Measurements from ENCODE around the gene COL4A1. TPM values are rescaled to one million over a fixed set of nuclear protein-coding genes. Genes with fewer than 3 reads are reported as not detected.

The COL4A1 gene
- total RNA-seq, 2 experiments from 2014 or later: not detected

DNA sequence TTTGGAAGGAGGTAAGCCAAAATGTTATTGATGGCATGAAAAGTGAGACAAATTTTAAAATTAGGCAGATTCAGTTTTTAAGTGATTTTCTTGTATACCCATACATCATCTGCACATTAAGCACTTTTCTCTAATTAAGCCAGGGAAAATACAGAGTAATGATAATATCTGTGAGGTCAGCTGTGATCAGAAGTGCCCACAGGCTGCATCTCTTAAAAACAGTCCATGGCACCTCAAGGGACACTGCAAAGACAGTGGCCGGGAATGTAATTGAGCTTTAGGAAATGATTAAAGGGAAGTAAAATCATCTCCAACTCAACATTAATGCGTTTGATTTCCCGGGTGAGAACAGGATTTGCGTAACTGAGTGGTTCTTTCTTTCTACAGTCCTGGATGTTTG is 2.0 kb downstream of the COL4A1 start:
- H3K36me3 Mint-ChIP-seq: no peaks in the 10 kb centered on the region
- ATAC-seq: no peak
- CTCF ChIA-PET: no interaction called here
- H3K27ac Mint-ChIP-seq: no peak overlapping the region
- no peak overlapping the region for H3K4me3 Mint-ChIP-seq
- peaks cover 3% of the 10 kb centered on the region for H3K4me1 Mint-ChIP-seq
- H3K27me3 Mint-ChIP-seq: peaks cover 79% of the 10 kb centered on the region
- no peak for DNase-seq
- no peaks in the 10 kb centered on the region for H3K9me3 Mint-ChIP-seq (ENCODE audit: low read depth)

DNA sequence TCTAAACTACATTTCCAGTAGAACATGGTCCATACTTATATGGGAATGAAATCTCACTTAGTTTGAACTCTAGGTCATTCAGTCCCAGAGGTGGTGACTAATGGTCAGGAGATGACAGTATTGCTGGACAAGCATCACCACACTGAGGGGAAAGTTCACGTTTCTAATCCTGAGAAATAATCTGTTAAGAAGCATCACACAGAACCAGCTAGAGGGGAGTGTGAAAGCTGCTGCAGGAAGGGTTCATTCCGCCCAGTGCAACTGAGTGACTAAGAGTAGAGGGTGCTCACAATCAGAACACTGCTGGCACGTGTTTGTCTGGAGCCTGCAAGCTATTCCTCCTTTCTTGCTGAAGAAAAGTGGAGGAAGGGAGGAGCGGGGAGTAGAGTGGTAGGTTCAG is 2.7 kb downstream of the COL4A1 start:
- Mint-ChIP-seq H3K36me3 (no peaks in the 10 kb centered on the region), H3K27ac (no peak overlapping the region), H3K9me3 (ENCODE audit: low read depth) (no peaks in the 10 kb centered on the region), H3K4me3 (no peak overlapping the region), H3K4me1 (peaks cover 3% of the 10 kb centered on the region), H3K27me3 (peaks cover 75% of the 10 kb centered on the region)
- DNase-seq (no peak), ATAC-seq (no peak)
- CTCF ChIA-PET: no interaction called here

DNA sequence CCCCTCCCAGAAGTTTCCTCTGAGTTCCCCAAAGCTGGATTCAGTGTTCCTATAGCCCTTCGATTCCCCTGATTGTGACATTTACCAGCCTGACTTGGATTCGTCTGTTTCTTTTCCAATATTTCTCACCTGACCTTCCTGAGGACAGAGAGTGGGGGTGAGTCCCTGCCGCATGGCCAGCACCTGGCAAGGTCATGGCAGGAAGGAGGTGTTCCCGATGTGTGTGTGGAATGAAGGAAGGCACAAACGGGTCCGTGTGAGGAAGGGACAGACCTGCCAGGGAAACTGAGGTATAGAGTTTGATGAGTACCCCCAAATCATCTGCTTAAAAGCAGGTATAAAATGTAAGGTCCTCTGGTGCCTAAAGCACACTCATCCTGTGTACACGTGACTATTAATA is 3.3 kb downstream of the COL4A1 start:
- peaks cover 73% of the 10 kb centered on the region for H3K27me3 Mint-ChIP-seq
- ATAC-seq: no peak
- H3K9me3 Mint-ChIP-seq (ENCODE audit: low read depth): no peaks in the 10 kb centered on the region
- peaks cover 6% of the 10 kb centered on the region for H3K4me1 Mint-ChIP-seq
- H3K4me3 Mint-ChIP-seq: no peak overlapping the region
- CTCF ChIA-PET: no interaction called here
- H3K27ac Mint-ChIP-seq: no peak overlapping the region
- no peaks in the 10 kb centered on the region for H3K36me3 Mint-ChIP-seq
- no peak for DNase-seq

DNA sequence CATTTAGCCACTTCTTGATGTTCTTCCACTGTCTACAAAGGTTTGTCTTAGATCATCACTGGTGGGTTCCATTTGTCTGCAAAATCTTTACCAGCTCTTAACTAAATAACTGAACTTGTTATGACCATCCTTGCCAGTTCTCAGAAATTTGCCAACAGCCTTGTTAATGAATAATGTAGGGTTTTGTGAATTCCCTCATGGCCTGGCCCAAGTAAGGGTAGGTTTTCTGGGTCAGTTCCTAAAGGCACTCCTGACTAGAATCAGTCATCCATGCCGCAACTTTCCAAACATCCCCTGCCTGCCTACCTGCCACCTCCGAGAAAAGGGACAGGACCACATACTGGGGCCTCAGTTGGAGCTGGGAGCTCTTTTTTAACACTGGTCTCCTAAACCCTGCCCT is 4.0 kb downstream of the COL4A1 start:
- CTCF ChIA-PET: no interaction called here
- H3K27me3 Mint-ChIP-seq: peaks cover 72% of the 10 kb centered on the region
- ATAC-seq (no peak), DNase-seq (no peak)
- peaks cover 5% of the 10 kb centered on the region for H3K4me1 Mint-ChIP-seq
- H3K9me3 Mint-ChIP-seq (ENCODE audit: low read depth): no peaks in the 10 kb centered on the region
- H3K27ac Mint-ChIP-seq: no peak overlapping the region
- no peaks in the 10 kb centered on the region for H3K36me3 Mint-ChIP-seq
- H3K4me3 Mint-ChIP-seq: no peak overlapping the region

DNA sequence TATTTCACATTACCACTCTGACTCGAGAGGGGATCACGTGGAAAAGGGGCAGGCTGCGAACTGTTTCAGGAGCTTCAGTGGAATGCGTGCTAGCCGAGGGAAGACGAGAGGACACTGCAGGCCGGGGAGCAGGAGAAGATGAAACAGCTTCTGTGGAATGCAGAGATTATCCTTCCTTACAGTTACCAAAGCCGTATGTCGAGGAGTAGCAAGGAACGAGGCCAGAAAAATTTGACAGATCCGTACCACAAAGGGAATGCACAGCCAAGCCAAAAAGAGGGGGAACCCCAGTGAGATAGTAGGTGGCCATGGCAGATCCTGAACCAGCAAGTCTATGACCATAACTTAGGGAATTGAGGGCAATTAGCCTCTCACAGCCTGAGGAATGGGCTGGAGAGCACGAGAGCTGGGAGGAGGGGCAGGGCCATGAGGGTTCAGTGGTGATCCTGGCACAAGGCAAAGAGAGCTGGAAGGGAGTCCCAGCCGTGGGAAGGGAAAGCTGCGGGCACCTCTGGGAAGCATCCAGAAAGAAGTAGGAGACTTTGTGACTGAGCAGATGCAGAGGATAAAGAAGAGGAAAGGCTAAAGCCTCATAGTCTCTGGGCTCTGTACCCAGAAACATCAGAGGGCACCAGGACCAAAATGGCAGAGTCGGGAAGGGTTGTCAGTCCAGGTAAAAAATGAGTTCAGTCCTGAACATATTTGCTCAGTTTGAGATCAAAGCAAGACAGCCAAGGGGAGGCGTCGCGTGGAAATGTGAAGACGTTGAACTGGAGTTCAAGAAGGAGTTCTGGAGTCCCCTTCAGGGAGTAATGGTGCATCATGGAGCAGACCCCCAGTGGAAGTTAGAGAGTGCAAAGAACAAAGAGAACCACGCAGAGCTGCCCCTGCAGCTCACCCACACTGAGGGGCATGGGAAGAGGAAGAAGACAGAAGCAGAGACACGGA is 5.1 kb downstream of the COL4A1 start:
- peaks cover 4% of the 10 kb centered on the region for H3K4me1 Mint-ChIP-seq
- H3K27me3 Mint-ChIP-seq: peaks cover 76% of the 10 kb centered on the region
- H3K27ac Mint-ChIP-seq: no peak overlapping the region
- H3K4me3 Mint-ChIP-seq: no peak overlapping the region
- ATAC-seq (no peak), DNase-seq (no peak)
- no peaks in the 10 kb centered on the region for H3K9me3 Mint-ChIP-seq (ENCODE audit: low read depth)
- CTCF ChIA-PET: no interaction called here
- H3K36me3 Mint-ChIP-seq: no peaks in the 10 kb centered on the region

DNA sequence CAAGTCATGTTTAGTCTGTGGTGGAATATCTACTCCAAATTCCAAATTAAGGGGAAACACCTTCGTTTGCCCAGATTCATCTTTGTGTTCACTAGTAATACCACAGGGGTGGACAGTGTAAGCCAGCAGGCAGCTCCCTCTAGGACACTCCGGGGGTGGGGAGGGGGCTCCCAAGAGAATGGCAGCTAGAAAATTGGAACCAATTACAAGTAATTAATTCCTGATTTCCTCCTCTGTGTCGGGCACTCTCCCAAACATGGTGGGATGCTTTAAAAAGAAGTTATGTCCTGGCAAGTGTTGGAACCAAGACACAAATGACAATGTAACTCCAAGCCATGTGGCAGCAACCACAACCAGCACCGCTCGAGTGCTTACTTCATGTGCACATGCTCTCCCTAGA is 5.9 kb downstream of the COL4A1 start:
- H3K9me3 Mint-ChIP-seq (ENCODE audit: low read depth): no peaks in the 10 kb centered on the region
- no peak overlapping the region for H3K27ac Mint-ChIP-seq
- ATAC-seq (no peak), DNase-seq (no peak)
- CTCF ChIA-PET: no interaction called here
- peaks cover 4% of the 10 kb centered on the region for H3K4me1 Mint-ChIP-seq
- no peak overlapping the region for H3K4me3 Mint-ChIP-seq
- H3K36me3 Mint-ChIP-seq: no peaks in the 10 kb centered on the region
- H3K27me3 Mint-ChIP-seq: peaks cover 77% of the 10 kb centered on the region

DNA sequence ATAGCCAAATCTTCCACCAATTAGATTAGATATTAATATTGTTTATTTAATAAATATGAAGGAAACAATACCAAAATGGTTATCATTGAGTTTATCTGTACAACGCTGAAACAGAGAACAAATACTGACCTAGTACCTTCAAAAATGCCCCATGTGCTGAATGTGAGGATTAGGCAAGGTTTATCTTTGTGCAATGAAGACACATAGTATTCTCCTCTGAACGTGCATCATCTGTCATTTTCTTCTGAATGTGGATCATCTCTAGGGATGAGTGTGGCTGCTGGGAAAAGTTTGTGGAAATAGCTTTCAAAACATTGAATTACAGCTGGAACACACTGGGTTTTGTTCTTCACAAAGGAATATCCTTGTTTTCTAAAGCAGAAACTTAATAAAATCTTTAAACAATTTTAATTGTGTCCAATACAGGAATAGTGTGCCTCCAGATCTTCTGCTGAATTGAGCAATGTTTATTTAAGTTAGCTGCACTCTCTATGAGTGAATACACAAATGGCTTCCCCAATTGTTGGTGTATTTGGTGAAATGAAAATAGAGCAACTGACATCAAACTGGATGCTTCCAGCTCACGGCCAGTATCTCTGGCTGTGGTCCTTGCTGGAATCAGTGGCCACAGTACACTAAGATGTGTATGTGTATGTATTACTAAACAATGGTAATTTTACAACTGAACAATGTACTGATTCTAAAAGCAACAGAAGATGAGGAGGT is 6.7 kb downstream of the COL4A1 start:
- Mint-ChIP-seq H3K4me3 (no peak overlapping the region), H3K27ac (no peak overlapping the region), H3K9me3 (ENCODE audit: low read depth) (no peaks in the 10 kb centered on the region), H3K4me1 (peaks cover 4% of the 10 kb centered on the region), H3K36me3 (no peaks in the 10 kb centered on the region), H3K27me3 (peaks cover 75% of the 10 kb centered on the region)
- no peak for ATAC-seq
- CTCF ChIA-PET: no interaction called here
- DNase-seq: no peak

DNA sequence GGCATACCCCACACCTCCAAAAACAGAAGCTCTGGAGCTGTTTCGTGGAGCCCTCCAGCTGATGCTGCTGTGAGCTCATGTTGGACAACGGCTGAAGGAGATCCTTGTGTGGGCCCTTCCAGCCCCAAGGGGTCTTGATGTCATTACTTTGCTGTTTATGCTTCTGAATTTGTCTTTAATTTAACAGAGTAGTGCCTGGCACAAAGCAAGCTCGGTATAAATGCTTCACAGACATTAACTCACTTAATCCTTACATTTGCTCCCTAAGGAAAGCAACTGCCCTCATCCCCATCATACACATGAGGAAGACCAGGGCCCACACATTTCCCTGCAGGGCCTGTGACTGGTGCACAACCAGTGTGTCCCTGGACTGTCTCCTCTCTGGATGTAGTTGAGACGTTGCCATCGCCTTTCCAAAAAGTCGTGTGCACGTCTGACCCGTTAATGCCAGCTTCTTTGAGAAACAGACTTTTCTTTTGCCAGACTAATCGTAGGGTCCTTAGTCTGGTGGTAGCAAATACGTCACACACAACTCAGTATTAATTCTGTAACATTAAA is 7.6 kb downstream of the COL4A1 start:
- peaks cover 68% of the 10 kb centered on the region for H3K27me3 Mint-ChIP-seq

DNA sequence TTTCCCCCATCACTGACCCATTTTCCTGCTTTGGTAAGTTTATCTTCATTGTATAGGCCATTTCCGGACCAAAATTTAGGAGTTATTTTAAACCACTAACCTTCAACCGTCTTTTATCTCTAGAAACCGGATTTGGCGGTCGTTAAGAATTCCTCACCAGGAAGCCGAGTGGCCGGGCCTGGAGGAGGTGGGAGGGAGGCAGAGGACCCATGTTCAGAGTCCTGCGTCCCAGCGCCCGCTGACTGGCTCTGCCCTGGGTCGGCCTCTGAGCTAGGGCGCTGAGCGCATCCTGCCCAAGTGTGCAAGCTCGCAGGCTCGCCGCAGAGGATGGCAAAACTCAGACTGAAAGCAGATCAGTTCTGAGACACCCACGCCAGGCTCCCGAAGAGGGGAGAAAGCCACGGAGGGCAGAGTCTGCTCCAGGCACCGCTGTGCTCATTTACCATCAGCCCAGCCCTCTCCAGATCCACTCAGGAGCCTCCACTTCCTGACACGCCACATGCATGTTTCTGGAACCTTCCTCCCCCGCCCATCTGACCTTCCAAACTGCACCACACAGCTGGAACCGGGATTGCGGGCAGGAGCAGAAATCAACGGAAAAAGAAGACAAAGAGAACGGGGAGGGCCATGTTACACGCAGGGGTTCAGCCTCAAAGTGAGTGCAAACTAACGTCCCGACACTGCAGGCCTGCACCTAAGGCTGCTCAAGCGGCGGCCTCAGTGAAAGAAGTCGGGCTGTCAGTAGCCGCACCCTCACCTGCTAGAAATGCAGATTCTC is 8.3 kb downstream of the COL4A1 start:
- CTCF ChIA-PET: no interaction called here
- Mint-ChIP-seq H3K27me3 (peaks cover 67% of the 10 kb centered on the region), H3K27ac (no peak overlapping the region), H3K36me3 (no peaks in the 10 kb centered on the region), H3K4me3 (peak overlapping the region; percentile 18), H3K4me1 (peaks cover 4% of the 10 kb centered on the region), H3K9me3 (ENCODE audit: low read depth) (no peaks in the 10 kb centered on the region)
- peak; percentile 42 for DNase-seq
- ATAC-seq: peak; percentile 20

More for the DNA sequence above, 7.6 kb downstream of the COL4A1 start:
- ATAC-seq (no peak), DNase-seq (no peak)
- CTCF ChIA-PET: no interaction called here
- Mint-ChIP-seq H3K27ac (no peak overlapping the region), H3K9me3 (ENCODE audit: low read depth) (no peaks in the 10 kb centered on the region), H3K4me1 (peaks cover 4% of the 10 kb centered on the region), H3K36me3 (no peaks in the 10 kb centered on the region), H3K4me3 (no peak overlapping the region)

DNA sequence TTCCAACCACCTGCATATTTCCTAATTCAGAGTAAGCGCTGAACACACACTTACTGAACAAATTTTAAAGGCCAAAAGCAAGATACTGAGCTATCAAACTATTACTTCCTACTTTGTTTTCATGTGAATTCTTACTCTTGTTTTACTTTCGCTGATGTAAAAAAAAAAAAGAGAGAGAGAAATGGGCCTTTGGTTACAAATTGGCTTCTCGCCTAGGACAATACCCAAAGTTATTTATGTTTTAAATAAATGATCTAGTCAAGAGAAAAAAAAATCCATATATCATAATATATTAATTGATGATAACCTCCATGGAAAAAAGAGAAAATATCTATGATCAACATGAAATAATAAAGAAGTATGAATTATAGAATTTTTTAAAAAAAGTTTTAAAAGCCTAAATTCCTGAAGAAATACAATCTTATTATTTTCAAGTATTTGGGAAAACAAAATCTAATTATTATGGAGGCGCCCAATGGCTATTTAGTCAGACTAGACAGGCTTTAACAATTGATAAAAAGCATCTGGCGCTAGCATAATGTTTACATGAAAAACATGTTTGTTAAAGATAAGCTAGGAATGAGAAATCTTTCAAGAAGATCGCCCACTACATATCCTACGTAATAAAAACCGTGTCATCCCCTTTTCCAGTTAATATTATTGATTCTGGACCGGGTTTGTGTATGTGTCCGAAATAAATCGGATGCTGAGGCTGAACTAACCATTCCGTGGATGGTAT is 9.0 kb downstream of the COL4A1 start:
- H3K27me3 Mint-ChIP-seq: peaks cover 59% of the 10 kb centered on the region
- CTCF ChIA-PET: no interaction called here
- H3K27ac Mint-ChIP-seq: no peak overlapping the region
- no peaks in the 10 kb centered on the region for H3K36me3 Mint-ChIP-seq
- no peak overlapping the region for H3K4me3 Mint-ChIP-seq
- peaks cover 4% of the 10 kb centered on the region for H3K4me1 Mint-ChIP-seq
- ATAC-seq (no peak), DNase-seq (no peak)
- no peaks in the 10 kb centered on the region for H3K9me3 Mint-ChIP-seq (ENCODE audit: low read depth)

DNA sequence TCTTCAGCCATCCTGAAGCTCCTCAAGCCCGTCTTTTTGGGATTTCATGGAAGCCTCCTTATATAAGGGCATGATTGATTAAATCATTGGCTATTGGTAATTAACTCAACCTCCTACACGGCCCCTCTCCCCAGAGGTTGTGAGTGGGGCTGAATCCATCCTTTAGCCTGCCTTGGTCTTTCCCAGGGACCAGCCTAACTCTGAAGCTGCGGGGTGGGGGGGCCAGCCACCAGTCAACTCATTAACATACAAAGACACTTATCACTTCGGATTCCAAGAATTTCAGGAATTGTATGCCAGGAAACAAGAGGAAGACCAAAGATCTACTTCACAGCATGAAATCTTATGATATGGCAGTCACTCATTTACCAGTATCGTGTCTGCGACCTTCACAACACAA is 9.9 kb downstream of the COL4A1 start:
- Mint-ChIP-seq H3K4me1 (peaks cover 4% of the 10 kb centered on the region), H3K4me3 (no peak overlapping the region), H3K27me3 (peaks cover 51% of the 10 kb centered on the region), H3K36me3 (no peaks in the 10 kb centered on the region), H3K27ac (no peak overlapping the region), H3K9me3 (ENCODE audit: low read depth) (no peaks in the 10 kb centered on the region)
- no peak for DNase-seq
- CTCF ChIA-PET: no interaction called here
- no peak for ATAC-seq

DNA sequence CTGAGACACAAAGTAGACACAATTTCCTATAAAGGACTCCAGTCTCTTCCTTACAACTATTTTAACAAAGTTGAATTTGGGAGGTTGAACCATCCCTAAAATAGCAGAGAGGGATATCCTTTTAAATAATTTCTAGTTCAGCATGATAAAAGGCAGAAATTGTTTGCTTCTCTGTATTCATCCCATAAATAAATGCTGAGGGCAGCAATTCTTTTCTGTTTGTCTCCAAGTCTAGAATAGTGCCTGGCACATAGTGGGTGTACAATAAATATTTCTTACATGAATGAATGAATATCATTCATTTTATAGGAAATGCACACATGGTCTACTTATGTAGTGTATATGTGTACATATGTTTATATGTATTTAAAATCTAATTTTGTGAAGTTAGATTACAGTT is 12.3 kb downstream of the COL4A1 start:
- CTCF ChIA-PET: no interaction called here
- Mint-ChIP-seq H3K27me3 (peaks cover 37% of the 10 kb centered on the region), H3K4me1 (peaks cover 4% of the 10 kb centered on the region), H3K9me3 (ENCODE audit: low read depth) (no peaks in the 10 kb centered on the region), H3K27ac (no peak overlapping the region), H3K4me3 (no peak overlapping the region), H3K36me3 (no peaks in the 10 kb centered on the region)
- DNase-seq (no peak), ATAC-seq (no peak)

DNA sequence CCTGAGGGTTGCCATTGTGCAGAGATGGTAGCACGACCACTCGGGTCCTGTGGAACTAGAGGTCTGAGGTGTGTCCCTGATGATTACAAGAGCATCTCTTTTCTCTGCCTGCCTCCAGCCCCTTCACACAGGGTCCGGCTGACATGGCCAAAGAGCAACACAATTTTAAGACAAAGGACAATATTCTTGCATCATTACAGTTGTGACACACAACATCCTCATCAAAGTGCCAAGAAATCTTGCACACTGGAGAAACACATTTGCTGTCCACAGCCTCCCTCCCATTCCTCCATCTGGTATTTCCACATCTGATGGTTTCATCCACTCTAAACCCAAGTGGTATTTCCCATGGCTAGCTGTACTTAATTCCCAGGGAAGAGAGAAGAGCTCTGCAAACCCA is 12.8 kb downstream of the COL4A1 start:
- H3K27ac Mint-ChIP-seq: no peak overlapping the region
- H3K4me1 Mint-ChIP-seq: peaks cover 4% of the 10 kb centered on the region
- H3K4me3 Mint-ChIP-seq: no peak overlapping the region
- H3K27me3 Mint-ChIP-seq: peaks cover 33% of the 10 kb centered on the region
- H3K36me3 Mint-ChIP-seq: no peaks in the 10 kb centered on the region
- CTCF ChIA-PET: no interaction called here
- no peaks in the 10 kb centered on the region for H3K9me3 Mint-ChIP-seq (ENCODE audit: low read depth)
- ATAC-seq (no peak), DNase-seq (no peak)
